Tibial artery (tissue), 4 donors: Measurements from ENCODE around the gene CELA3B.
"Not testable (repeated sequence)": the region's sequence is repeated elsewhere in the genome, so short reads cannot be mapped to it uniquely, and the experiment has no call there.

Experiments used
- DNase-seq, 2 donors: peaks; one replicate each; pipeline ENCODE4 v3.0.0-alpha.2; 2019
- H3K27ac ChIP-seq, 2 donors: fragments of 200-600 bp; sonication (generic) in 1 of 2; 1 replicate in 1 of 2; 2 replicates in 1 of 2; pipeline ENCODE4 v1.5.1; 2018 to 2019; ENCODE audit warnings: mild to moderate bottlenecking in 1 of 2
- H3K27me3 ChIP-seq, 2 donors: fragments of 200-600 bp; sonication (generic) in 1 of 2; one replicate each; pipeline versions ENCODE4 v1.5.1 to v1.6.0; 2016 to 2019
- H3K36me3 ChIP-seq, 3 donors: fragments of 200-600 bp; sonication (generic) in 2 of 3; one replicate each; pipeline ENCODE4 v1.5.1; 2016 to 2019; ENCODE audit warnings: mild to moderate bottlenecking in 2 of 3
- H3K4me1 ChIP-seq, 4 donors: fragments of 200-600 bp; sonication (generic) in 2 of 4; 1 replicate in 3 of 4; 2 replicates in 1 of 4; pipeline ENCODE4 v1.5.1; 2016 to 2019
- H3K4me3 ChIP-seq, 2 donors: fragments of 200-600 bp; sonication (generic) in 1 of 2; 1 replicate in 1 of 2; 2 replicates in 1 of 2; pipeline ENCODE4 v1.5.1; 2018 to 2019; ENCODE audit warnings: mild to moderate bottlenecking in 2 of 2
- H3K9me3 ChIP-seq, 3 donors: fragments of 200-600 bp; sonication (generic) in 1 of 3; one replicate each; pipeline ENCODE4 v1.5.1; 2016 to 2019
- CTCF ChIP-seq, 2 experiments: fragments of 200-600 bp in 1 of 2; fragments of 450-650 bp in 1 of 2; IDR thresholded peaks; one replicate each; pipeline ENCODE4 v1.5.1; 2017 to 2019; ENCODE audit warnings: antibody characterized with exemption in 2 of 2, mild to moderate bottlenecking in 1 of 2, moderate library complexity in 1 of 2
- intact Hi-C: fragments of 100-400 bp; cut with DNase I; formaldehyde crosslinking; loops from one replicate; pipeline ENCODE4 v1.15.0; 2023; ENCODE audit warnings: low total_unique reads

The CELA3B gene

GRCh38 chr1:21996663-21996970, 19.8 kb downstream of the CELA3B start:
- intact Hi-C loops, H3K36me3 ChIP-seq, H3K27me3 ChIP-seq, H3K4me3 ChIP-seq, H3K9me3 ChIP-seq, H3K4me1 ChIP-seq, H3K27ac ChIP-seq, DNase-seq: not testable (repeated sequence)

GRCh38 chr1:21997891-21998623, 21.2 kb downstream of the CELA3B start:
- H3K4me1 ChIP-seq, H3K27ac ChIP-seq, H3K27me3 ChIP-seq, DNase-seq, H3K4me3 ChIP-seq, H3K36me3 ChIP-seq, H3K9me3 ChIP-seq, intact Hi-C loops: not testable (repeated sequence)

GRCh38 chr1:21998624-21999294, 21.9 kb downstream of the CELA3B start:
- H3K9me3 ChIP-seq, intact Hi-C loops, H3K27me3 ChIP-seq, H3K36me3 ChIP-seq, DNase-seq, H3K27ac ChIP-seq, H3K4me1 ChIP-seq, H3K4me3 ChIP-seq: not testable (repeated sequence)

GRCh38 chr1:21999645-22000044, 22.8 kb downstream of the CELA3B start:
- not testable (repeated sequence) for H3K4me3 ChIP-seq, H3K36me3 ChIP-seq, H3K27ac ChIP-seq, DNase-seq, H3K27me3 ChIP-seq, H3K4me1 ChIP-seq, H3K9me3 ChIP-seq
- intact Hi-C loops: loop anchor here (2.0 kb wide), 1 partner anchor 25 kb away; no protein-coding TSS in a partner anchor

GRCh38 chr1:22001409-22001808, 24.6 kb downstream of the CELA3B start, which contains the start of gene CELA3A:
Gene CELA3A, plus strand, starts transcription at chr1:22001657. Its CDS starts 18 bp downstream, at chr1:22001675.
- H3K4me3 ChIP-seq: no peak within 1 kb of the TSS
- TF ChIP-seq CTCF (IDR thresholded peaks at IDR 0.05): no peak
- no peaks in the 10 kb centered on the region for H3K9me3 ChIP-seq
- H3K27me3 ChIP-seq: peaks cover 0 to 5% of the 10 kb centered on the region in 2 donors
- H3K36me3 ChIP-seq: no peaks in the 10 kb centered on the region
- intact Hi-C loops: loop anchor here (2.0 kb wide), 1 partner anchor 27 kb away; no protein-coding TSS in a partner anchor
- H3K27ac ChIP-seq: no peak within 1 kb of the TSS
- no peaks in the 10 kb centered on the region for H3K4me1 ChIP-seq
- no peak for DNase-seq

GRCh38 chr1:22002461-22002860, 25.6 kb downstream of the CELA3B start:
- H3K4me3 ChIP-seq, intact Hi-C loops, H3K27me3 ChIP-seq, H3K36me3 ChIP-seq, H3K9me3 ChIP-seq, H3K27ac ChIP-seq, H3K4me1 ChIP-seq, DNase-seq: not testable (repeated sequence)

GRCh38 chr1:22002875-22003274, 26.1 kb downstream of the CELA3B start:
- intact Hi-C loops, H3K27ac ChIP-seq, H3K4me1 ChIP-seq, H3K9me3 ChIP-seq, H3K4me3 ChIP-seq, DNase-seq, H3K27me3 ChIP-seq, H3K36me3 ChIP-seq: not testable (repeated sequence)

- H3K4me1 ChIP-seq, H3K36me3 ChIP-seq, intact Hi-C loops, DNase-seq, H3K27ac ChIP-seq, H3K9me3 ChIP-seq, H3K27me3 ChIP-seq, H3K4me3 ChIP-seq: not testable (repeated sequence)
These were observed 27.1 kb downstream of the CELA3B start for GRCh38 chr1:22003959-22004358.

- not testable (repeated sequence) for DNase-seq, H3K27ac ChIP-seq
These were observed 28.7 kb downstream of the CELA3B start for GRCh38 chr1:22005261-22006149.

GRCh38 chr1:22006736-22007135, 29.9 kb downstream of the CELA3B start:
- DNase-seq, H3K4me1 ChIP-seq, H3K27ac ChIP-seq, H3K27me3 ChIP-seq, intact Hi-C loops, H3K4me3 ChIP-seq, H3K9me3 ChIP-seq, H3K36me3 ChIP-seq: not testable (repeated sequence)

More at GRCh38 chr1:22005261-22006149, 28.7 kb downstream of the CELA3B start:
- intact Hi-C loops, H3K4me1 ChIP-seq, H3K4me3 ChIP-seq, H3K36me3 ChIP-seq, H3K9me3 ChIP-seq, H3K27me3 ChIP-seq: not testable (repeated sequence)
- peak; percentile 10 to 24 for TF ChIP-seq CTCF (IDR thresholded peaks at IDR 0.05)

- intact Hi-C loops: not testable (repeated sequence)
These were observed 30.4 kb downstream of the CELA3B start for GRCh38 chr1:22007262-22007661.

More at GRCh38 chr1:22007262-22007661, 30.4 kb downstream of the CELA3B start:
- not testable (repeated sequence) for H3K4me3 ChIP-seq, H3K9me3 ChIP-seq, H3K36me3 ChIP-seq, H3K4me1 ChIP-seq, H3K27me3 ChIP-seq, DNase-seq, H3K27ac ChIP-seq
